Fibroblast of lung (primary cell): ENCODE data around the gene SYTL3.

Experiments used
- CTCF ChIP-seq, 2 donors: IDR thresholded peaks in 1 of 2; conservative IDR thresholded peaks in 1 of 2; 1 replicate in 1 of 2; 2 replicates in 1 of 2; pipeline ENCODE4 v1.5.1; 2011 to 2012; ENCODE audit warnings: low read length in 2 of 2, control low read depth in 1 of 2, inconsistent platforms in 1 of 2, low read depth in 1 of 2, mild to moderate bottlenecking in 1 of 2
- EZH2 ChIP-seq: IDR thresholded peaks from 2 replicates; pipeline ENCODE4 v1.5.1; 2012; ENCODE audit warnings: low read length, control low read depth, mild to moderate bottlenecking; ENCODE audit errors: missing control alignments

GRCh38 chr6:158796353-158796752 lies 146.5 kb downstream of the SYTL3 start:
- TF ChIP-seq CTCF (conservative IDR thresholded peaks at IDR 0.05 in 1 of 2, IDR thresholded peaks at IDR 0.05 in 1 of 2; ENCODE audit: low read depth in 1 of 2, low read length in 2 of 2): no peak
- TF ChIP-seq EZH2: no peak
